Hematopoietic multipotent progenitor cell treated with erythropoietin and hydrocortisone succinate and interleukin-3 and kit ligand, for 6 days (in vitro differentiated cells): ENCODE measurements around the gene HTT.
A peak's percentile ranks its signal among the peaks of the same experiment; 100 is the strongest.
"Not testable (repeated sequence)": the region's sequence is repeated elsewhere in the genome, so short reads cannot be mapped to it uniquely, and the experiment has no call there.

Experiments used
- DNase-seq: peaks from one replicate; pipeline ENCODE4 v3.0.0-alpha.2; 2015

HTT gene

DNA sequence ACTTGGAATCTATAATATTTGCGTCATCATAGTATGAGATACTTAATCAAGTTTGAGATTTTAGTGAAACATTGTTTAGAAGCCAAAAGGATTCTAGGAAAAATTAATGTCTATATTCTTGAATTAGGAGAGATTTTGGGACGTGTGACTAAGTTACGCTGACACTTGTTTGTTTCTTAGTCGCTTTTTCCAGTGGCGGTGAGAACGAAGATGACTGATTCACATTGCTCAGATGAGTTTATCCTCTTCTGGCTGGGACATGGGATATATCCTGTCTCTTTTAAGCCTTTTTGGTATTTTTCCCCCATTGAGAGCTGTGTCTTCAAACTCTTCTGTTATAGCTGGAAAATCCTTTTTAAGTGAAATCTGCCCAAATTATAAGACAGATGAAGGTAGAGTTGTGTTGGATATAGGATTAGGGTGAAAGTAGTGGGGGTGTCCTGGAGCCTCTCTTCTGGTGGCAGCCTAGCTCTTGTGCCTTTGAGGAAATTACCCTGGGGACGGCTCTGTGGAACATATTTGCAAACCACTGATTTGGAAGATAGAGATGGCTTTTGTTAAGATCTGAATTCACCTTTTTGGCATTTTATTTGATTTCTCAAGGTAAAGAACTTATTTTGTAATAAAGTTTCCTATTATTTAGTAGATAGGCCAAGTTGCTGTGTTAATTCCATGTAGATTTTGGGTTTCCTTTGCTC, 49.7 kb downstream of the HTT start:
- DNase-seq, result no peak

DNA sequence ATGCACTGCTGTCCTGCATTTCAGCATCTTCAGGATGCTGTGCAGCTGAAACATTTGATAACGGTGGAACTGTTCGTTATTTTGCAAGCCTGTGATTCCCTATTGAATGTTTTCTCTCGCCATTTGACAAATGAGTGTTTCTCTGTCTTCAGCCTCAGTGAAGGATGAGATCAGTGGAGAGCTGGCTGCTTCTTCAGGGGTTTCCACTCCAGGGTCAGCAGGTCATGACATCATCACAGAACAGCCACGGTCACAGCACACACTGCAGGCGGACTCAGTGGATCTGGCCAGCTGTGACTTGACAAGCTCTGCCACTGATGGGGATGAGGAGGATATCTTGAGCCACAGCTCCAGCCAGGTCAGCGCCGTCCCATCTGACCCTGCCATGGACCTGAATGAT, 52.6 kb downstream of the HTT start:
- DNase-seq, result no peak

DNA sequence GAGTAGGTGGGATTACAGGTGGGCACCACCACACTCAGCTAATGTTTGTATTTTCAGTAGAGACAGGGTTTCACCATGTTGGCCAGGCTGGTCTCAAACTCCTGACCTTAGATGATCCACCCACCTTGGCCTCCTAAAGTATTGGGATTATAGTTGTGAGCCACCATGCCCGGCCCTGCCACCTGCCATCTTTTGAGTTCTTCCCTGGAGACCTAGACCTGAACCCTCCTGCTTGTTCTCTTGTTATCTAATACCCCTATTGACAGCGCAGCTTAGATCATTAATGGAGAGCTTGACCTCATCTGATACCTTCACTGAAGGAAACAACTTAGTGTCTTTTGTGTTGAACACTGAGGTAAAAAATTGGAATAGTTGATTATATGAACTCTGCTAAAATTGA, 53.6 kb downstream of the HTT start:
- DNase-seq, result no peak

DNA sequence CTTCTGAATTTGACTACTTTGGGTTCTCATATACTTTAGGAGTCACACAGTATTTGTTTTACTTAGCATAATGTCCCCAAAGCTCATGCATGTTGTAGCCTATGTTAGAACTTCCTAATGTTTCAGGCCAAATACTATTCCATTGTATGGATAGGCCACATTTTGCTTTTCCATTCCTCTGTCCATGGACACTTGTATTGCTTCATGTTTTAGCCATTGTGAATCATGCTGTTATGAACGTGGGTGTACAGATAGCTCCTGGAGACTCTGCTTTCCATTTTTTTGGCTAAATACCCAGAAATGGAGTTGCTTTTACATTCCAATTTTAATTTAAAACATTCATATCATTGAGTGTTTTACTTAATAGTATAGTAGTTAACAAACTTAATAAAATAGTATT, 54.5 kb downstream of the HTT start:
- DNase-seq, result no peak

DNA sequence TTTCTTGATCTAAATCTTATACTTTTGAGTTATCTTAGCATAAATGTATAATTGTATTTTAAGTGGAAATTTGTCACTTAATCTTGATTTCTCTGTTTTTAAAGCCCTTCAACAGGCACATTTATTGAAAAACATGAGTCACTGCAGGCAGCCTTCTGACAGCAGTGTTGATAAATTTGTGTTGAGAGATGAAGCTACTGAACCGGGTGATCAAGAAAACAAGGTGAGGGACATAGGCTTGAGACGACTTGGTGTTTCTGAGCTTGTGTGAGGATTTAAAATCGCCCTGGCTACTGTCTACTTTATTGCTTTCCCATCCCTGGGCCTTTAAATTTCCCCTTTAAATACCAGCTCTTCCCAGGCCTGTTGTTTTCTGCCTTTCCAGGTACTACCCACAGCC, 55.7 kb downstream of the HTT start:
- DNase-seq, result no peak

DNA sequence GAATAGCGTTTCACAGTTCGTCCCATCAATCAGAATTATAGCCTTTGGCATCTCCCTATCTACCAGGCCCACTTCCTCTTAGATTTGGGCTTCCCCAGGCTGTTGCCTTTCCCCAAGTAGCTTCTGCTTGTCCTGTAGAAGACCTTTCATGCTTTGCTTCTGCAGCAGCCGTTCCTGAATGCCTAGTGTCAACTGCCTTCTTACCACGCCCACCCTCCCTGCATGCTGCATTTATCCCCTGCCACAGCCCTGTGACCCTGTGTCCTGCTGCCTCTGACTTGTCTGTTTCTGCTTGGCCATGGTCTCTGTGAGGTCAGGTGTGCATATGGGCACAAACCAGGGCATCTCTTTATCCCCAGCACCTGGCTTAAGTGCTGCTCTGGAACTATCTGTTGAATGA, 56.3 kb downstream of the HTT start:
- DNase-seq, result no peak

DNA sequence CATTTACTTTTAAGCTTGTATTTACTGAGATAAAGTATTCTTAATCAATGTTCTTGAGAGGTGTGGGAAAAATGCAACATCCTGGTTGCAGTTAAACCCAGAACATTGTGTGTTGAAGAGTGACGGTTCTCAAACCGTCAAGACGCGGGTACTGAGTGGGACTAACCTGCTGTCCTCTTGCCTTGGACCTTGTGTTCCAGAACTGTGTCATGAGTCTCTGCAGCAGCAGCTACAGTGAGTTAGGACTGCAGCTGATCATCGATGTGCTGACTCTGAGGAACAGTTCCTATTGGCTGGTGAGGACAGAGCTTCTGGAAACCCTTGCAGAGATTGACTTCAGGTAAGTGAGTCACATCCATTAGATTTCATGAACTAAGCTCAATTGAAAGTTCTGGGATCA, 59.7 kb downstream of the HTT start:
- DNase-seq, result no peak

DNA sequence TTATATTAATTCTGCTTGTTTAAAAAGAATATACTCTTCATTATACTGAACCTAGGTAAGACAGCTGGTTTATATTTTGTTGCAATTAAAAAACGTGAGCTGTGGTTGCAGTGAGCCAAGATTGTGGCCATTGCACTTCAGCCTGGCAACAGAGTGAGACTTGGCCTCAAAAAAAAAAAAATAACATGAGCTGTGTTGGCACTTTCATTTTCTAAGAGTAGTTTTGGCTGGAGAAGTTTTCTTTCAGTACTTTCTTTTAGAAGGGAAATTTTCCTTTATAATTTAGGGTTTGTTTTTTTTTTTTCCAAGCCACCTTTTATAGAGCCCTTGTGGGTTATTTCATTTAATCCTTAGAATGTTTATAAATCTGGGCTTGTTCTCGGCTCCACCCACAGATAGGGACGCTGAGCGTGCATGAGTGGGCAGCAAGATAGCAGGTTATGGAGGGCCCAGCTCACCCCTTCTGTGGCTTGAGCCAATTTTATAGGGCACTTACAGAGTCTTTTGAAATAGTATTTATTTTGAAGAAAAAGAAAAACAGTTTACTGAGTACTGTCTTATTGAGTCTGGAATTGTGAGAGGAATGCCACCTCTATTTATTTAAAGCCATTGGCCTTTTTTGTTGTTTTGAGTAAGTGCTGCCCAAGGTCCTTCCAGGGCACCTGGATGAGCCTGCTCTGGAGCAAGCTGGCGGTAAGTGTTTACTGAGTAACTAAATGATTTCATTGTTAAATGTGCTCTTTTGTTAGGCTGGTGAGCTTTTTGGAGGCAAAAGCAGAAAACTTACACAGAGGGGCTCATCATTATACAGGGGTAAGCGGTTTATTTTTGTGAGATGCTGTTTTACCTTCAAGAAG, 60.9 kb downstream of the HTT start:
- DNase-seq, result no peak

DNA sequence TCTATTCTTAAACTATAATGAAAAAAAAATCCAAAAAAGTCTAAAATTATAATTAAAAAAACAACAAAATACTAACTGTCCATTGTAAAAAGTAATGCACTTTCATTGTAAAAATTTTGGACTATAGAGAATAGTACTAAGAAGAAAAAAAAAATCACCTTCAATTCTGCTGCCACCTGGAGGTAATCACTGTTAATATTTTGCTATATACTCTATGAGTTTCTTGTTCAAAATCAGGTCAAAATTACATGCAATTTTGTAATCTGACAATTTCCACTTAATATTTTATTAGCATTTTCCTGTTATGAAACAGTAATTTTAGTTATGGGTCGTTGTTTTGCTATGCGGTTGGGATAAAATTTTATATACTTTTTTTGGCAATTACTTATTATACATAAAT, 62.0 kb downstream of the HTT start:
- DNase-seq, result peak; percentile 39

DNA sequence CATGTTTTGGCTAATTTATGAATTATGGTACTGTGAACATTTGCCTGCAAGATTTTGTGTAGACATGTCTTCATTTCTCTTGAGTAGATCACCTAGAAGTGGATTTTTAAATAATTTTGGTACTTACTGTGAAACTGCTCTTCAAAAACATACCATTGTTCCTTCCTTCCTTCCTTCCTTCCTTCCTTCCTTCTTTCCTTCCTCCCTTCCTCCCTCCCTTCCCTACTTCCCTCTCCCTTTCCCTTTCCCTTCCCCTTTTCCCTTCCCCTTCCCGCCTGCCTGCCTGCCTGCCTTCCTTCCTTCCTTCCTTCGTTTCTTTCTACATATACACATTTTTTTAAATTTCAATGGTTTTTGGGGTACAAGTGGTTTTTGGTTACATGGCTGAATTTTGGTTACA, 63.4 kb downstream of the HTT start:
- DNase-seq, result no peak

DNA sequence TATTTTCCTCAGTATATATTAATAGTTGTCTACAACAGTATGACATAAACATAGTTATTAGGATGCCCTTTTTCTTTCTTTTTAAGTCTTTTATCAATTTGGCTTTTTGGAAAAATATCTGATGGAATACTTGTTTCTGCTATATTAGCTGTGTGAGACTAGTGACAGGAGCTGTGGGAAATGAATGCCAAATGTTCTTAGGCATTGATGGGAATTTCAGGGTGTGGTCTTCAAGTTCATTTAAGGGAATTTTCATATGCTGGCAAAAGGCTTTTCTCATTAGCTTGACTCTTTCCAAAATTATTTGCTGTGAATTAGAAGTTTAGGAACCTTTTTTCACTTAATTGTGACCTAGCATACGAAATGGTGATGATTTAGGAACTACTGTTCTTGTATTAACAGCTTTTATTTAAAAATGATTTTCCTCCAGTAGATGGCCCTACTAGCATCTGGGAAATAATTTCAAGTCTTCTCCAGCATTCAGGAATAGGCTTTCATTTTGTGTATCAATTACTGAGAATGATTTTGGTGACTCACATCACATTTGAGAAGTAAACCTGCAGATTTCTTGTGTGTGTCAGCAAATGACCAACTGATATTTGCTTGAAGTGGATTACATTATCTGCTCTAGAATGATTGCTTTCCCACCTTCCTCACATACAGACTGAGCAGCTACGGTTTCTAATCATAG, 70.9 kb downstream of the HTT start:
- DNase-seq, result no peak

DNA sequence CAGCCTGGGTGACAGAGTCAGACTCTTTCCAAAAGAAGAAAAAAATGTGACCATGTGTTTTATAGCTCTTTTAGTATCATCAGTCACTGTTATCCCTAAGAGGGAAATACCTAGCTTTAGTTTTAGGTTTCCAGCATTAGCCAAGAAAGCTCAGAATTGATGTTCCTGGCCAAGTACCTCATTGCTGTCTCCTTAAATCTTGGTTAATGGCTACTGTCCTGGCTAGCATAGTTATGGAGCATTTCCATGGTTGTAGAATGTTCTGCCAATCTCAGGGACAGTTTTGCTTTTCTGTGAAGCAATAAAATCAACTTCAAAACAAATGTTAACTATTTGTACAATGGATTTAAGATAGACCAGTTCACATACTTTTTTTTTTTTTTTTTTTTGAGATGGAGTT, 74.4 kb downstream of the HTT start:
- no peak for DNase-seq

DNA sequence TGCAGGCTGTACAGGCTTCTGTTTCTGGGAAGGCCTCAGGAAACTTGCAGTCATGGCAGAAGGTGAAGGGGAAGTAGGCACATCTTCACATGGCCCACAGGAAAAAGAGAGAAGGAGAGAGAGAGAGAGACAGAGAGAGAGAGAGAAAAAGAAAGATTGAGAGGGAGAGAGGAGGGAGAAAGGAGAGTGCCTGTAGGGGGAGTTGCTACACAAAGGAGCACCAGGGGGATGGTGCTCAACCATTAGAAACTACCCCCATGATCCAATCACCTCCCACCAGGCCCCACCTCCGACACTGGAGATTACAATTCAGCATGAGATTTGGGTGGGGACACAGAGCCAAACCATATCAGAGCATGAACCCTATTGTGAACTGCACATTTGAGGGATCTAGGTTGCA, 76.8 kb downstream of the HTT start:
- DNase-seq, result not testable (repeated sequence)

DNA sequence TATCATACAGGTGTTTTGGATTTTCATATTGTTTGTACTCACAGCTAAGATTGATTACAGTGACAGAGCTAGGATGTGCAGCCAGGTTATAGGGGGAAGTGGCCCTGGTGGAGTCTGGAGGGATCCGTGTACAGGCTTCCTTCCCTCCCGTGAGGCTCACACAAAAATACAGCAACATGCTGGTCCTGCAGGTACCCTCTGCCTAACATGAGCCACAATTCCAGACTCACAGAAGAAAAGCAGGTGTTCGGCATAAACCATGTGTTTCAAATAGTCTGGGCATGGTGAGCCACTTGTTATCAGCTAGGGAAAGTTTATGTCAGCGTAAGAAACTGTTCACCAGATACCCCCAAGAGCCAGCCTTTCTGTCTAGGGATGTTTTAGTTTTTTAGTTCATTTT, 82.9 kb downstream of the HTT start:
- no peak for DNase-seq

DNA sequence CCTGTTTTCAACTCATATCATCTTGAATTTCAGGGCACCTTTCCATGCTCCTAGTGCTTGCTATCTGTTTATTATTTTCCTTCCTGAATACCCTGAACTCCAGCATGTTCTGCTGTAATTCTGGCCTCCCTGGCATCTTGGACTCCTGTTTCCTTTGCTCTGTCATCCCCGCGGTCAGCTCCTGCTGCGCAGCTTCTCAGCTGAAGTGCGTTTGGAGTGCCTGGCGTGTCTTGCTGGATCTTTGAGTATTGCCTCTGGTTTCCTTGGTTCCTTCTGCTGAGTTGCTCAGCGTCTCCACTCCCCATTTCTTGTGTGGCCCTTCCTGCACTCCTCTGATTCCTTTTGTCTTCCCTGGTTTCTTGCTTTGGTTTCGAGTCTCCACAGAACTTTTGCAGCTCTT, 84.4 kb downstream of the HTT start:
- no peak for DNase-seq

DNA sequence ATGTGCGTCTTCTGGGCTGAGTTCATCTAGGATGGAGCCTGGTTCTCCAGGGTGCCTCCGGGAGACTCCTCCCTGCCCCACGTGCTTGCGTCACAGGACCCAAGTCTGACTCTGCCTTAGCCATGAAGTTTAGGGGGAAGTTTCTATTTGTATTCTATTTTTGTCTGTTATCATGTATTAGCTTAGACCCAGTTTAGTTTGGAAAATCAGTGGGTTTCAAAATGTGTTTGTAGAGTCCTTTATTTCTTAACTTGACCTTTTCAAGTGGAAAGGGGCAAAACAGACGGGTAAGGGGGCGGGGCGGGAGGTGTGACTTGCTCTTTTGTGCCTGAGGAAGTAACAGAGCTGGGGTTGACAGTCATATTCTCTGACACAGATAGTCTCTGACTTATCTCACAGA, 86.0 kb downstream of the HTT start:
- DNase-seq, result peak; percentile 25

DNA sequence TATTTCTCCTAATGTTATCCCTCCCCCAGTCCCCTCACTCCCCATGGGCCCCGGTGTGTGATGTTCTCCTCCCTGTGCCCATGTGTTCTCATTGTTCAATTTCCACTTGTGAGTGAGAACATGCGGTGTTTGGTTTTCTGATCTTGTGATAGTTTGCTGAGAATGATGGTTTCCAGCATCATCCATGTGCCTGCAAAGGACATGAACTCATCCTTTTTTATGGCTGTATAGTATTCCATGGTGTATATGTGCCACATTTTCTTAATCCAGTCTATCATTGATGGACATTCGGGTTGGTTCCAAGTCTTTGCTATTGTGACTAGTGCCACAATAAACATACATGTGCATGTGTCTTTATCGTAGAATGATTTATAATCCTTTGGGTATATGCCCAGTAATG, 86.6 kb downstream of the HTT start:
- not testable (repeated sequence) for DNase-seq

DNA sequence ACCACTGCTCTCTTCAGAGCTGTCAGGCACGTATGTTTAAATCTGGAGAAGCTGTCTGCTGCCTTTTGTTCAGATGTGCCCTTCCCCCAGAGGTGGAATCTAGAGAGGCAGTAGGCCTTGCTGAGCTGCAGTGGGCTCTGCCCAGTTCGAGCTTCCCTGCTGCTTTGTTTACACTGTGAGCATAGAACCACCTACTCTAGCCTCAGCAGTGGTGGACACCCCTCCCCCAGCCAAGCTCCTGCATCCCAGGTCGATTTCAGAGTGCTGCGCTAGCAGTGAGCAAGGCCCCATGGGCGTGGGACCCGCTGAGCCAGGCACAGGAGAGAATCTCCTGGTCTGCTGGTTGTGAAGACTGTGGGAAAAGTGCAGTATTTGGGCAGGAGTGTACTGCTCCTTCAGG, 92.0 kb downstream of the HTT start:
- not testable (repeated sequence) for DNase-seq

DNA sequence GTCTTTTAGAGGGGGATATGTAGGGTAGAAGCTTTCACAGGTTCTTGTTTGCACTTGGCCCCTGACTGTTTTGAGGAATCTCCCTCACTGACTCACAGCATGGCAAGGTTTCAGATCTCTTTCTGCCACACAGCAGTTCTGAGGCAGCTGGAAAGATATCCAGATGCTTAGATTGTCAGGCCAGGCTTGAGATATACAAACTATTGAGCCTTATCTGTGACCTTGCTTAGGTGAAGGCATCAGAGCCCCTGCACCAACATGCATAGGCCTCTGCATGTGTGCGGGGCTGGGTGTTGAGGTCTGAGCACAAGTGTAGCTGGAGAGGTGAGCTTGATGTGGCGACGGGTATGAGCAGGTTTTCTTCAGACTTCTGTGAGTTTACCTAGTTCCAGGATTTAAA, 93.5 kb downstream of the HTT start:
- DNase-seq, result peak; percentile 77

DNA sequence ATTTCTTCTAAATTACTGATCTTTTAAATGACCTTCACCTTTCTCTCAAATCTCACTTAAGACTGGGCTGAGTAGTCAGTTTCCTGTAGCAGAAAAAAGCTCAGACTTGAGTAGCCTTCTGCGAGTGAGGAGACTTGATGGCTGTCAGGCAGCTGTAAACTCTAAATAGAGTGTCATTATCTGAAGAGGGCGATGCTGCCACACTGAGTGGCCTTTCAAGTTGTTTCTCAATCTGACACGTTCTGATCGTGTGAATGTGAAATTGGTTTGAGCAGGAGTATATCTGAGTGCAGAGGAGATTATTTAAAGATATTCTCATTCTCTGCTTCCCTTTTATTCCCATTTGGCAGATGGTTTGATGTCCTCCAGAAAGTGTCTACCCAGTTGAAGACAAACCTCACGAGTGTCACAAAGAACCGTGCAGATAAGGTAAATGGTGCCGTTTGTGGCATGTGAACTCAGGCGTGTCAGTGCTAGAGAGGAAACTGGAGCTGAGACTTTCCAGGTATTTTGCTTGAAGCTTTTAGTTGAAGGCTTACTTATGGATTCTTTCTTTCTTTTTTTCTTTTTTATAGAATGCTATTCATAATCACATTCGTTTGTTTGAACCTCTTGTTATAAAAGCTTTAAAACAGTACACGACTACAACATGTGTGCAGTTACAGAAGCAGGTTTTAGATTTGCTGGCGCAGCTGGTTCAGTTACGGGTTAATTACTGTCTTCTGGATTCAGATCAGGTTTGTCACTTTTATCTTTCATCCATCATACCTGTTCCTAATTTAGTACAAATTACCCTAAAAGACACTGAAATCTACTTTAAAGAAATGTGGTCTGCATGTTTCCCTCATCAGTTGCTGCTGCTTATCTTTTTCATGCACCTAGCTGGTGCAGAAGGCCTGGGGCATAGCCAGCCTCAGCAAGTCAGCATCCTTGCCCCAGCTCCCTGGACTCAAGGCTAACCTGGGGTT, 100.2 kb downstream of the HTT start:
- no peak for DNase-seq

DNA sequence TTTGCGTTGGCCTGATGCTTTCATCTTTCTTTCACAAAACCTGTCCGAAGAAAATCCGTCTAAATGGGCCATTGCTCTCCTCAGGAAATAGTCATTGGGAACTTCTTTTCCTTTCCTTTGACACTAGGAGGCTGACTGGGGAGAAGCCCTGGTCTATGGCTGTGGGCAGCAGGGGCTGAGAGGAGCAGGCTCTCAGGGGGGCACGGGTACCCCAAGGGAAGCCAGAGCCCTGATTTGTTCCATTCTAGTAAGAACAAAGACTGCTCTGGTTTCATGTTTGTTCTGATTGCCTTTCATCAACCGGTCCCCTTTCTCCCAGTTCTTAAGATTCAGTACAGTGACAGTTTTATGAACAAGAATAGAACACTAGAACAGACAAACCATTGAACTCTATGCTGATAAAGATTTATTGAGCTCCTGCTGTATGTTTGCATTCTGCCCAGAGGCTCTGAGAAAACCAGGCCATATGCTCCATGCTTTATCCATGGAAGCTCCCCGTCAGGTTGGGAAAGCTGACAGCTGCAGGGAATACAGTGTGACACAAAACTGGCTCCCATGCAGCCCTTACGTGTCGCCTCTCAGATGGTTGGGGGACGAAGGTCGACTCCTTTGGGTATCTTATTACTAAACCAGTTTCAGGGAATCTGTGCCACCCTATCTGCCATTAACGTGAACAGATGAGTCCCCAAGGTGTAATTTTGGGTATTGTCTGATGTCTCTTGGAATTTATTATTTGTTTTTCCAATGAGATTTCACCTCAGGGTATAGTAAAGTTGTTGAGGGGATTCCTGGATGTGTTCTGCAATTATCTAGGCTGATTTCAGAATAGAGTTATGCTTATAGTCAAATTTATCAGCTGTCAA, 102.1 kb downstream of the HTT start:
- no peak for DNase-seq

DNA sequence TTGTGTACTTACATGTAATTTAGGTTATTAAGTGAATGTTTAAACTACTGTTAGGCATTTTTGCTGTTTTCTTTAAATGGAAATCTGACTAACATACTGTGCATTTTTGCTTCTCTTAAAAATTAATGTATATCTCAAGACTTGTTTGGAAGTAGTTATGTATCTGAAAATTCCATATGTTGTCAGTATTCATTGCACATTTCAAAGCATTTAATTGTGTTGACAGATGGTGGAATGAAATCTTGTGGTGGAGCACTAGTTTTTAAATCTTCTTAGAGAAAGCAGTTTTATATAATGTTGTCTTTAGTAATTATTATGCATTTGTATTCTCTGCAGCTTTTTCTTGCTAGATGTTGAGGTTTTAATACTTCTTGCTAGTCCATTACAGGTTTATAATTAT, 102.9 kb downstream of the HTT start:
- no peak for DNase-seq
